Left ventricle myocardium inferior (tissue), 1 donor: ENCODE data around the gene SMAD7. TPM values are rescaled to one million over a fixed set of nuclear protein-coding genes. Genes with fewer than 3 reads are reported as not detected.

Experiments used
- DNase-seq: peaks from one replicate; pipeline ENCODE4 v3.0.0-alpha.2; 2020
- H3K27ac ChIP-seq: fragments of 200-600 bp; replicated peaks from 2 replicates; pipeline ENCODE4 v1.8.0; 2021
- H3K27me3 ChIP-seq: fragments of 200-600 bp; 2 replicates; pipeline ENCODE4 v1.8.0; 2021; ENCODE audit warnings: low read depth
- H3K36me3 ChIP-seq: fragments of 200-600 bp; 2 replicates; pipeline ENCODE4 v1.8.0; 2021
- H3K4me1 ChIP-seq: fragments of 200-600 bp; 2 replicates; pipeline ENCODE4 v1.8.0; 2021
- H3K4me3 ChIP-seq: fragments of 200-600 bp; 2 replicates; pipeline ENCODE4 v1.8.0; 2021; ENCODE audit warnings: mild to moderate bottlenecking, moderate library complexity
- H3K9me3 ChIP-seq: fragments of 200-600 bp; replicated peaks from 2 replicates; pipeline ENCODE4 v1.8.0; 2021
- CTCF ChIP-seq: fragments of 200-600 bp; IDR thresholded peaks from 2 replicates; pipeline ENCODE4 v1.8.0; 2021; ENCODE audit warnings: antibody characterized with exemption, mild to moderate bottlenecking, borderline replicate concordance
- intact Hi-C: fragments of 100-400 bp; cut with micrococcal nuclease; formaldehyde crosslinking; loops from one replicate; pipeline ENCODE4 v1.11.0; 2022
- total RNA-seq: library from RNA; stranded (reverse); fragmentation: NEBNext Ultra II Directional; extraction: Animal tissue kit (Norgen Biotek cat#: 25700); gene quantifications from one replicate; pipeline ENCODE4 v1.2.1, GENCODE V29; 2021
- donor health status: DM: no; HTN: yes; CAD: no; lungs with severe emphysema.

The SMAD7 gene
- total RNA-seq, 1 donor from 2014 or later = 19.3 TPM

GRCh38 chr18:48988508-48989303 lies 37.9 kb upstream of the SMAD7 start:
- Histone ChIP-seq H3K27me3 (no peaks in the 10 kb centered on the region), H3K4me3 (no peak overlapping the region), H3K4me1 (peaks cover 27% of the 10 kb centered on the region), H3K9me3 (no peaks in the 10 kb centered on the region), H3K36me3 (no peaks in the 10 kb centered on the region), H3K27ac (no peak overlapping the region)
- no peak for DNase-seq
- TF ChIP-seq CTCF = no peak
- intact Hi-C loops = loop anchor here (10.0 kb wide), 1 partner anchor 46 kb away; no protein-coding TSS in a partner anchor

DNA sequence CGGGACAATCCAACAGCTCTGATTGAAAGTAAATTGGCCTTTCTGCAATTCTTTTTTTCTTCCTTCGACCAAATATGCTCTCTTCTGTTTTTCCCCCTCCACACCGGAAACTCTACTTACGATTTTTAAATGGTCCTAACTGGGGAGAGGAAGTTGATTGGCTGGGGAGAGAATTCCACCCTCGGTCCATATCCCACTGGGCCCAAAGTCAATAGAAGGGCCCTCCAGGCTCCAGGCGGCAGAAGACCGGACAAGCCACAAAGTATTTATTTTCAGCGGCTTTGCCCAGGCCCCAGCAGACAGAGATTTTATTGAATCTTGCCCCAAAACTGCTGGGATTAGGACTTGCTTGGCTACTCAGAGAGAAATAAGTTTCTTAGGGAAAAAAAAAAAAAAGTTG lies 37.1 kb upstream of the SMAD7 start:
- no peak for TF ChIP-seq CTCF
- Histone ChIP-seq H3K36me3 (no peaks in the 10 kb centered on the region), H3K27ac (no peak overlapping the region), H3K4me1 (peaks cover 18% of the 10 kb centered on the region), H3K27me3 (no peaks in the 10 kb centered on the region), H3K4me3 (no peak overlapping the region), H3K9me3 (no peaks in the 10 kb centered on the region)
- intact Hi-C loops = loop anchor here (10.0 kb wide), 1 partner anchor 47 kb away; no protein-coding TSS in a partner anchor
- no peak for DNase-seq

- intact Hi-C loops = loop anchor here (10.0 kb wide), 1 partner anchor 48 kb away; no protein-coding TSS in a partner anchor
- no peaks in the 10 kb centered on the region for H3K27me3 ChIP-seq
- no peak for TF ChIP-seq CTCF
- no peaks in the 10 kb centered on the region for H3K36me3 ChIP-seq
- H3K4me3 ChIP-seq = no peak overlapping the region
- no peak for DNase-seq
- H3K9me3 ChIP-seq = no peaks in the 10 kb centered on the region
- no peak overlapping the region for H3K27ac ChIP-seq
- H3K4me1 ChIP-seq = peaks cover 14% of the 10 kb centered on the region
Measured at GRCh38 chr18:48986851-48987761, 36.3 kb upstream of the SMAD7 start.

- DNase-seq = no peak
- Histone ChIP-seq H3K4me1 (peaks cover 3% of the 10 kb centered on the region), H3K36me3 (no peaks in the 10 kb centered on the region), H3K27me3 (no peaks in the 10 kb centered on the region), H3K27ac (no peak overlapping the region), H3K9me3 (no peaks in the 10 kb centered on the region), H3K4me3 (no peak overlapping the region)
- intact Hi-C loops = loop anchor here (10.0 kb wide), 1 partner anchor 50 kb away; no protein-coding TSS in a partner anchor
- TF ChIP-seq CTCF = no peak
Measured at GRCh38 chr18:48985161-48985560, 34.4 kb upstream of the SMAD7 start.

DNA sequence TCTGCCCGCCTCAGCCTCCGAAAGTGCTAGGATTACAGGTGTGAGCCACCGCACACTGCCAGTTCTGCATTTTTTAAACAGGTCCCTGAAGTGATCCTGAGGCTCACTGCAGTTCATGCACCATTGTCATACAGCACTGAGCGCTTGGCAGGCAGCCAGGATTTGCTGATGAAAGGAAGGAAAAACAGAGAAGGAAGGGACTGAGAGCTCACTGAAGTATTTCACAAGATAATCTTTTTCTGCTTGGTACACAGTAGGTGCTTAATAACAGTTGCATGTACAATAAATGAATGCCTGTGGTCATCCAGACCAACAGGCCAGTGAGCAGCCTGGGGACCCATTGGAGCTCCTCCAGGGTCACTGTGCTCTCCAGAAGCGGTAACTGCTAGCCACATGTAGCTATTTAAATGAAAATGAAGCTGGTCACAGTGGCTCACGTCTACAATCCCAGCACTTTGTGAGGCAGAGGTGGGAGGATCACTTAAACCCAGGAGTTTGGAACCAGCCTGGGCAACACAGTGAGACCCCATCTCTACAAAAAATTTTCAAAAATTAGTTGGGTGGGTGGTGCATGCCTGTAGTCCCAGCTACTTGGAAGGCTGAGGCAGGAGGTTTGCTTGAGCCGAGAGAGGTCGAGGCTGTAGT lies 33.1 kb upstream of the SMAD7 start:
- intact Hi-C loops = loop anchor here (10.0 kb wide), 1 partner anchor 51 kb away; no protein-coding TSS in a partner anchor
- DNase-seq = peak; percentile 57
- no peaks in the 10 kb centered on the region for H3K36me3 ChIP-seq
- no peak overlapping the region for H3K27ac ChIP-seq
- no peak for TF ChIP-seq CTCF
- H3K4me1 ChIP-seq = no peaks in the 10 kb centered on the region
- no peaks in the 10 kb centered on the region for H3K27me3 ChIP-seq
- H3K9me3 ChIP-seq = no peaks in the 10 kb centered on the region
- H3K4me3 ChIP-seq = no peak overlapping the region
